Loucy (cell line): ENCODE results near the gene DNAH8.

ENCODE experiments used
- H2AFZ ChIP-seq: fragments of 200-600 bp; sonication (generic); 2 replicates; pipeline ENCODE4 v1.6.0; 2016; ENCODE audit warnings: antibody characterized with exemption, mild to moderate bottlenecking, low read length, moderate library complexity
- H3F3A ChIP-seq: fragments of 200-600 bp; 2 replicates; pipeline ENCODE4 v1.6.0; 2016; ENCODE audit warnings: antibody characterized with exemption, low read depth, mild to moderate bottlenecking
- H3K27me3 ChIP-seq: fragments of 200-600 bp; sonication (generic); 2 replicates; pipeline ENCODE4 v1.6.1; 2014; ENCODE audit warnings: low read length, mild to moderate bottlenecking; ENCODE audit not compliant: insufficient read depth, poor library complexity, severe bottlenecking
- H3K36me3 ChIP-seq: fragments of 200-600 bp; sonication (generic); 2 replicates; pipeline ENCODE4 v1.6.1; 2016; ENCODE audit warnings: low read length; ENCODE audit not compliant: insufficient read depth
- H3K4me1 ChIP-seq: fragments of 200-600 bp; sonication (generic); 2 replicates; pipeline ENCODE4 v1.5.1; 2014; ENCODE audit warnings: low read length, mild to moderate bottlenecking; ENCODE audit not compliant: insufficient read depth, poor library complexity, severe bottlenecking
- H3K4me2 ChIP-seq: fragments of 200-600 bp; sonication (generic); 2 replicates; pipeline ENCODE4 v1.6.0; 2014; ENCODE audit warnings: antibody characterized with exemption, low read length, low read depth, mild to moderate bottlenecking; ENCODE audit not compliant: poor library complexity, severe bottlenecking
- H3K4me3 ChIP-seq: fragments of 200-600 bp; sonication (generic); 2 replicates; pipeline ENCODE4 v1.5.1; 2014; ENCODE audit warnings: low read length, mild to moderate bottlenecking, mixed read lengths; ENCODE audit not compliant: poor library complexity, severe bottlenecking
- H3K79me2 ChIP-seq: fragments of 200-600 bp; sonication (generic); 2 replicates; pipeline ENCODE4 v1.6.1; 2014; ENCODE audit warnings: low read length; ENCODE audit not compliant: insufficient read depth
- H3K9ac ChIP-seq: fragments of 200-600 bp; sonication (generic); 2 replicates; pipeline ENCODE4 v1.6.0; 2014; ENCODE audit warnings: mild to moderate bottlenecking, low read depth, low read length, moderate library complexity; ENCODE audit not compliant: poor library complexity, severe bottlenecking
- H3K9me2 ChIP-seq: fragments of 200-600 bp; sonication (generic); replicated peaks from 2 replicates; pipeline ENCODE4 v1.6.1; 2016; ENCODE audit warnings: low read depth, low read length, mixed read lengths
- H3K9me3 ChIP-seq: fragments of 200-600 bp; sonication (generic); 2 replicates; pipeline ENCODE4 v1.6.1; 2014; ENCODE audit warnings: mild to moderate bottlenecking, antibody characterized with exemption, low read length, low read depth; ENCODE audit not compliant: insufficient read depth
- H4K20me1 ChIP-seq: fragments of 200-600 bp; sonication (generic); 2 replicates; pipeline ENCODE4 v1.6.0; 2014; ENCODE audit warnings: antibody characterized with exemption, low read length, mild to moderate bottlenecking; ENCODE audit not compliant: insufficient read depth, poor library complexity, severe bottlenecking
- EZH2phosphoT487 ChIP-seq: fragments of 200-600 bp; IDR thresholded peaks from 2 replicates; pipeline ENCODE4 v1.6.1; 2018; ENCODE audit warnings: antibody characterized with exemption, mild to moderate bottlenecking, moderate library complexity, borderline replicate concordance
- TF ChIP-seq, protein P1 (sequence below): fragments of 200-600 bp; sonication (generic); conservative IDR thresholded peaks from 2 replicates; pipeline ENCODE4 v1.5.1; 2014; ENCODE audit warnings: mild to moderate bottlenecking, antibody characterized with exemption, low read length

DNAH8 gene

DNA sequence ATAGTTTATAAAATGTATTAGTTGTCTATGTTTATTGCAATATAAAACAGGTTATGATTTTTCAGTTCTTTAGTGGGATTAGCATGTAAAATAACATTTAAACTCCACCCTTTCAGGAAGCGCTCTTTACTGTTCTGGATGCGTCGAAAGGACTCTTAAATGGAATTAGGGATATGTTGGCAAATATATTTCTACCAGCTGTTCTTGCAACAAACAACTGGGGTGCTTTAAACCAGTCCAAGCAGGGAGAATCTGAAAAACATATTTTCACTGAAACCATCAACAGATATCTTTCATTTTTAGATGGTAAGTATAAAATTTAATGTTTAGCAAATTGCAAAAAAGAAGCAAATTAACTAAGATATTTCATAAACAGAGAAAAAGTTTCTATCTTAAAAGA, 21.8 kb downstream of the DNAH8 start:
- H3K27me3 ChIP-seq, result no peaks in the 10 kb centered on the region
- TF ChIP-seq EZH2phosphoT487, result no peak
- TF ChIP-seq, protein P1, sequence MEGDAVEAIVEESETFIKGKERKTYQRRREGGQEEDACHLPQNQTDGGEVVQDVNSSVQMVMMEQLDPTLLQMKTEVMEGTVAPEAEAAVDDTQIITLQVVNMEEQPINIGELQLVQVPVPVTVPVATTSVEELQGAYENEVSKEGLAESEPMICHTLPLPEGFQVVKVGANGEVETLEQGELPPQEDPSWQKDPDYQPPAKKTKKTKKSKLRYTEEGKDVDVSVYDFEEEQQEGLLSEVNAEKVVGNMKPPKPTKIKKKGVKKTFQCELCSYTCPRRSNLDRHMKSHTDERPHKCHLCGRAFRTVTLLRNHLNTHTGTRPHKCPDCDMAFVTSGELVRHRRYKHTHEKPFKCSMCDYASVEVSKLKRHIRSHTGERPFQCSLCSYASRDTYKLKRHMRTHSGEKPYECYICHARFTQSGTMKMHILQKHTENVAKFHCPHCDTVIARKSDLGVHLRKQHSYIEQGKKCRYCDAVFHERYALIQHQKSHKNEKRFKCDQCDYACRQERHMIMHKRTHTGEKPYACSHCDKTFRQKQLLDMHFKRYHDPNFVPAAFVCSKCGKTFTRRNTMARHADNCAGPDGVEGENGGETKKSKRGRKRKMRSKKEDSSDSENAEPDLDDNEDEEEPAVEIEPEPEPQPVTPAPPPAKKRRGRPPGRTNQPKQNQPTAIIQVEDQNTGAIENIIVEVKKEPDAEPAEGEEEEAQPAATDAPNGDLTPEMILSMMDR, result no peak

DNA sequence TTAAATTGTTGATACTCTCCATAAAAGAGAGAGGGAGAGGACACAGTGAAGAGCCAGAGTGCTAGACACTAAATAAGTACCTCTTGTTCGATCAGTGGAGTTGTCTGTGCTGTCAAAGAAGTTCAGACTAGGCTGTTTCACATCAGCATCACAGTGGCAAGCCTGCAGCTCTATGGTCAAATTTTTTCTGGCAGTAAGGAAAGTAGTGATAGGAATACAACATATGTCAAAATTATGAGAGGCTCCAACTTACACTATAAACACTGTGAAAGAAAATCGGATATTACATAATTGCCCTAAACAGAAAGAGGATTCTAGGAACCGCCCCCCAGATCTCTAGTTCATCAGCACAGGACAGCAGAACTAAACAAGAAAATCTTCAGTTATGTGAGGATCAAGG, 23.1 kb downstream of the DNAH8 start:
- Histone ChIP-seq H4K20me1 (no peaks in the 10 kb centered on the region), H3F3A (no peaks in the 10 kb centered on the region), H3K4me1 (no peaks in the 10 kb centered on the region), H3K36me3 (no peaks in the 10 kb centered on the region), H3K4me2 (no peak overlapping the region), H3K9ac (no peak overlapping the region), H3K27me3 (no peaks in the 10 kb centered on the region), H2AFZ (no peak overlapping the region), H3K9me3 (no peaks in the 10 kb centered on the region), H3K4me3 (no peak overlapping the region), H3K9me2 (no peaks in the 10 kb centered on the region), H3K79me2 (no peaks in the 10 kb centered on the region)
- TF ChIP-seq, protein P1, result no peak

More for the DNA sequence above, 21.8 kb downstream of the DNAH8 start:
- H3K36me3 ChIP-seq, result no peaks in the 10 kb centered on the region
- H3K9me2 ChIP-seq, result no peaks in the 10 kb centered on the region
- H3K4me3 ChIP-seq, result no peak overlapping the region
- H2AFZ ChIP-seq, result no peak overlapping the region
- H3F3A ChIP-seq, result no peaks in the 10 kb centered on the region
- no peaks in the 10 kb centered on the region for H3K79me2 ChIP-seq
- H3K9ac ChIP-seq, result no peak overlapping the region
- no peaks in the 10 kb centered on the region for H3K4me1 ChIP-seq
- H3K4me2 ChIP-seq, result no peak overlapping the region
- H4K20me1 ChIP-seq, result no peaks in the 10 kb centered on the region
- no peaks in the 10 kb centered on the region for H3K9me3 ChIP-seq

DNA sequence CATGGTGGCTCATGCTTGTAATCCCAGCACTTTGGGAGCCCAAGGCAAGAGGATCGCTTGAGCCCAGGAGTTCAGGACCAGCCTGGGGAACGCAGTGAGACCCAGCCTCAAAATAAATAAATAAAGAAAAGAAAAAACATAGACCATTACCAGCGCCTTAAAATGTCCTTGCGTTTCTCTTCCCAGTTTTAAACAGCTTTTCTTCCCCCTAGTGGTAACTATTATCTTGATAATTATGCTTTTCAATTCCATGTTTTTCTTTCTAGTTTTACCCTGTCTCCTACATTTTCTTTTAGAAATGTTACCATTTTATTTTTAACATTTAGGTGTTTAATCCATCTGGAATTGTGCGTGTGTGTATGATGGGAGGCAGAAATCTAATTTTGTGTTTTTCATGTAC, 24.4 kb downstream of the DNAH8 start:
- Histone ChIP-seq H3K36me3 (no peaks in the 10 kb centered on the region), H3K9me2 (no peaks in the 10 kb centered on the region), H3K4me3 (no peak overlapping the region), H3K9me3 (no peaks in the 10 kb centered on the region), H3F3A (no peaks in the 10 kb centered on the region), H3K4me2 (no peak overlapping the region), H2AFZ (no peak overlapping the region), H3K79me2 (no peaks in the 10 kb centered on the region), H3K27me3 (no peaks in the 10 kb centered on the region), H3K4me1 (no peaks in the 10 kb centered on the region), H3K9ac (no peak overlapping the region), H4K20me1 (no peaks in the 10 kb centered on the region)
- TF ChIP-seq, protein P1, result peak; percentile 60
- TF ChIP-seq EZH2phosphoT487, result no peak
